Erythroblast (primary cell): Measurements from ENCODE around the gene SOCS6.

ENCODE experiments used
- GATA1 ChIP-seq: IDR thresholded peaks from 2 replicates; pipeline ENCODE4 v1.6.1; 2011; ENCODE audit warnings: low read depth, mild to moderate bottlenecking, control low read depth, low read length, moderate library complexity
- POLR2A ChIP-seq: IDR thresholded peaks from 2 replicates; pipeline ENCODE4 v1.6.1; 2011; ENCODE audit warnings: mild to moderate bottlenecking, low read length

DNA sequence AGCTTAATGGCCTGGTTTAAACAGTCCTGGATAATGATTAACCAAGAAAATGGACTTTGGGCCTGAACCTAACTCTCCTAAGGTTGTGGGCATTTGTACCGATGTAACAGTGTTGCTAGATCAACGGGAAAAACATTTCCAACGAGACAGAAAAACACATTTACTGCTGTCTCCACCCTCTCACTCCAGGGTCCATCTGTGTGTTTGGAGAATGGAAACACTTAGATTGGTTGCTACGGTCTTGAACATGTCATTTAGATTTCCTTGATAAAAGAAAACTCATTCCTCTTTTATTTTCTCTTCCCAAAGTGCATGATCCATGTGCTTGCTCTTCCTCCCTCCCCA, 88.0 kb downstream of the SOCS6 start:
- TF ChIP-seq POLR2A (no peak), GATA1 (no peak)
